GM19240 (cell line): ENCODE data around the gene PDXDC1.
"Not testable (repeated sequence)": the region's sequence is repeated elsewhere in the genome, so short reads cannot be mapped to it uniquely, and the experiment has no call there.

Experiments used
- DNase-seq: peaks from one replicate; pipeline ENCODE4 v3.0.0; 2011; ENCODE audit warnings: low spot score; ENCODE audit not compliant: insufficient read length

PDXDC1 gene

GRCh38 chr16:15154650-15155562 lies 180.1 kb downstream of the PDXDC1 start:
- peak; percentile 55 for DNase-seq

- DNase-seq = not testable (repeated sequence)
Observed at GRCh38 chr16:15157644-15158043, 182.8 kb downstream of the PDXDC1 start.

GRCh38 chr16:15159671-15160070 lies 184.8 kb downstream of the PDXDC1 start:
- DNase-seq = not testable (repeated sequence)

GRCh38 chr16:15160571-15160970 lies 185.7 kb downstream of the PDXDC1 start:
- DNase-seq = not testable (repeated sequence)

GRCh38 chr16:15163055-15163454 lies 188.2 kb downstream of the PDXDC1 start:
- DNase-seq = not testable (repeated sequence)

GRCh38 chr16:15166177-15166576 lies 191.4 kb downstream of the PDXDC1 start:
- not testable (repeated sequence) for DNase-seq

GRCh38 chr16:15168303-15168702 lies 193.5 kb downstream of the PDXDC1 start:
- DNase-seq = not testable (repeated sequence)

GRCh38 chr16:15168953-15169652 lies 194.3 kb downstream of the PDXDC1 start:
- DNase-seq = not testable (repeated sequence)

GRCh38 chr16:15179909-15180308 lies 205.1 kb downstream of the PDXDC1 start:
- not testable (repeated sequence) for DNase-seq

GRCh38 chr16:15180946-15181345 lies 206.1 kb downstream of the PDXDC1 start:
- DNase-seq = not testable (repeated sequence)

GRCh38 chr16:15184000-15184399 lies 209.2 kb downstream of the PDXDC1 start:
- not testable (repeated sequence) for DNase-seq
